Measurements from ENCODE around the gene PPP1R3G. TPM values are rescaled to one million over a fixed set of nuclear protein-coding genes. Genes with fewer than 3 reads are reported as not detected.
A peak's percentile ranks its signal among the peaks of the same experiment; 100 is the strongest.
"Not testable (repeated sequence)": the region's sequence is repeated elsewhere in the genome, so short reads cannot be mapped to it uniquely, and the experiment has no call there.

Gene PPP1R3G
- total RNA-seq, 1 donor from 2014 or later, result 0.05 TPM

DNA sequence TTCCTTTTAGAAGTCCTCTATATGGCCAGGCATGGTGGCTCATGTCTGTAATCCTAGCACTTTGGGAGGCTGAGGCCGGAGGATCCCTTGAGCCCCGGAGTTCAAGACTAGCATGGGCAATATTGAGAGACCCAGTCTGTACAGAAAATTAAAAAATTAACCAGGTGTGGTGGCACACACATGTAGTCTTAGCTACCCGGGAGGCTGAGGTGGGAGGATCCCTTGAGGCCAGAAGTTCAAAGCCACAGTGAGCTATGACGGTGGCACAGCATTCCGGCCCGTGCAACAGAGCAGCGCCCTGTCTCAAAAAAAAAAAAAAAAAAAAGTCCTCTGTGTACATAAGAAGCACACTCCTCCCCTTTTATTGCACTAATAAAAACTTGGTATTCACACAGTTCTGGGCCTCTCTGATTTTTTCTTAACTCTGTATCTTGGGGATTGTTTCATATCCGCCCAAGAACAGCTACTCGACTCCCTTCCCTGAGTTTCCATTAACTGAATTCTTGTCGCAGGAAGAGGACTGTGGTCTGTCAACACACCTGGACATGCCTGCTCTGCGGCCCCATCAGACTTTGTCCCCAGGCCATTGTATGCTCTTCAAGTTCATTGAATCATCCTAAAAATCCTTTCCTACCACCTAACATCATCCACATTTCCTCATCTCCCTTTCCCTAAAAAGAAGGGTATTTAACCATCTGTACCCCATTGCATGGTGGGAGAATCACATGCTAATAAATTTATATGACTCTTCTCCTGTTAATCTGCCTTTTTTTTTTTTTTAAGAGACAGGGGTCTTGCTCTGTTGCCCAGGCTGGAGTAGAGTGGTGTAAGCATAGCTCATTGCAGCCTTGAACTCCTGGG is 25.9 kb upstream of the PPP1R3G start:
- Mint-ChIP-seq H3K4me3 (no peak overlapping the region), H3K27me3 (peaks cover 10% of the 10 kb centered on the region), H3K27ac (no peak overlapping the region), H3K36me3 (ENCODE audit: low read depth) (no peaks in the 10 kb centered on the region), H3K9me3 (no peaks in the 10 kb centered on the region), H3K4me1 (no peaks in the 10 kb centered on the region)
- DNase-seq, result no peak
- intact Hi-C loops (cut with micrococcal nuclease), result no loop called here

DNA sequence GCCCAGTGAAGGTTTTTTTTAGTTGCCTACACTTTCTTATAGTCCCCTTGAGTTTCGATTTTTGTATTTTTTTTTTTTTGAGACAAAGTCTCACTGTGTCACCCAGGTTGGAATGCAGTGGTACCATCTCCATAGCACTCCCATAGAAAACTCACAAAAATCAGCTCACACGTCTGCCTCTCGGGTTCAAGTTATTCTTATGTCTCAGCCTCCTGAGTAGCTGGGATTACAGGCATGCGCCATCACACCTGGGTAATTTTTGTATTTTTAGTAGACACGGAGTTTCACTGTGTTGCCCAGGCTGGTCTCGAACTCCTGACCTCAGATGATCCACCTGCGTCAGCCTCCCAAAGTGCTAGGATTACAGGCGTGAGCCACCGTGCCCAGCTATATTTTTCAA is 24.7 kb upstream of the PPP1R3G start:
- H3K36me3 Mint-ChIP-seq (ENCODE audit: low read depth); H3K4me3 Mint-ChIP-seq; H3K4me1 Mint-ChIP-seq; H3K27me3 Mint-ChIP-seq; H3K27ac Mint-ChIP-seq; H3K9me3 Mint-ChIP-seq; DNase-seq; intact Hi-C loops (cut with micrococcal nuclease): not testable (repeated sequence)

DNA sequence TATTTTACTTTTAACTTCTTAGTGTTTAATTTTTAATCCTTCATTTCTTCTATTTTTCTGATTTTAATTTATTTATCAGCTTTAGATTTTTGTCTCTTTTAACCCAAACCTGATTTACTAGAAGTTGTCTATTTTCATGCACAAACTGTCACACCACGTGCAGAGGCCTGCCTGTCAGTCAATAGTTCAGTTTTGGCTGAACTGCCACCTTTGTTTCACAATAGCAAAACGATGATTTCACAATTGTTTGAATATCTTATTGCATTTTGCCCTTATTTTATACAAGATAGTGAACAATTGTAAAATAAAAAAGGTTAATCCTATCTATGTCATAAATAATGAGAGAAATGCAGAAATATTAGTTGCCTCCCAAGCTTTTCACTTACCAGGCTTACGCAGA is 24.0 kb upstream of the PPP1R3G start:
- Mint-ChIP-seq H3K27ac (no peak overlapping the region), H3K27me3 (peaks cover 7% of the 10 kb centered on the region), H3K36me3 (ENCODE audit: low read depth) (no peaks in the 10 kb centered on the region), H3K9me3 (no peaks in the 10 kb centered on the region), H3K4me3 (no peak overlapping the region), H3K4me1 (no peaks in the 10 kb centered on the region)
- intact Hi-C loops (cut with micrococcal nuclease), result no loop called here
- DNase-seq, result no peak

DNA sequence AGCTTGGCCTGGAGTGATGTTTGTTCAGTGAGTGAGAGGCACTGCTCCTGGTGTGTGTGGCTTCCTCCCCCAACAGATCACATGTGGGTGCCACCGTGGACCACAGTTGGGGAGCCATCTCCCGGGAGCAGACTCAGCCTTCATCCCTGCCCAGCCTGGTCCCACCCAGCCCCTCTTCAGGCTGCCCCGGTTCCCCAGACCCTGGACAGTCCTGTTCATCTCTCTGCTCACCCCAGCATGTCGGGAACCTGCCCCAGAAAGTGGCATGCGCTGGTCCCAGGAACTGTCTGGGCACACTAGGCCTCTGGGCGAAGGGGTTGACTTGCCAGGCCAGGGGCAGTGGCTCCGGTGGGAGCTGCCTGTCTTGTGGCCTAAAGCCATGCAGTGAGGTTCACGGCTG is 21.5 kb upstream of the PPP1R3G start:
- Mint-ChIP-seq H3K9me3 (no peaks in the 10 kb centered on the region), H3K4me3 (no peak overlapping the region), H3K27ac (no peak overlapping the region), H3K36me3 (ENCODE audit: low read depth) (no peaks in the 10 kb centered on the region), H3K4me1 (no peaks in the 10 kb centered on the region), H3K27me3 (peaks cover 7% of the 10 kb centered on the region)
- intact Hi-C loops (cut with micrococcal nuclease), result no loop called here
- no peak for DNase-seq

DNA sequence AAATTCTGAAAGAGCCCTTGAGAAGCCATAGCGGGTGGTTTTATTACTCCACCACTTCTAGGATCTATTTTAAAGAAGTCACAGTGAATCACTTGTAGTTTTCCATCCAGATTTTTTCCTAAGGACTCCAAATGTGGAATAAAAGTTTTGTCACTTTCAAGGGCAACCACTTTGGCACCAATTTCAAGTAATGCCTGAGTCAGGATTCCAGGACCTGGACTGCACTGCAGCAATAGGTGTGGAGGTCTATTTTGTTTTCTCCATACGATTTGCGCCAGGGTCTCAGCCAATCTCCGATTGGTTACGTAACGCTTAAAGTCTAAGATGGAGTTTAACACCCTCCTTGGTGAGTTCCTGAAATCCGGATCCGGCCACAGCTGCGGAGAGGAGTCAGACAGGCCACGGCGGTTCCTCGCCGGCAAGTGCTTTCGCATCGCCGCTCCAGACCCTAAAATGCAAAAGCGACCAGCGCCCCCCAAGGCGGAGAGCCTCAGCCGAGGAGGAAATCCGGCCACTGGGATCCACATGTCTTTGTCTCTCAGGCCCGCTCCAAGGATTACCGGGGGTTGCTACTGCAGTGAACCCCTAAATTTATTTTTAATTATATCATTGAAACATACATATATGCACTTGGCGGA is 18.6 kb upstream of the PPP1R3G start:
- intact Hi-C loops (cut with micrococcal nuclease), result no loop called here
- H3K9me3 Mint-ChIP-seq, result no peaks in the 10 kb centered on the region
- H3K4me1 Mint-ChIP-seq, result no peaks in the 10 kb centered on the region
- no peak overlapping the region for H3K4me3 Mint-ChIP-seq
- no peak overlapping the region for H3K27ac Mint-ChIP-seq
- peaks cover 5% of the 10 kb centered on the region for H3K27me3 Mint-ChIP-seq
- no peaks in the 10 kb centered on the region for H3K36me3 Mint-ChIP-seq (ENCODE audit: low read depth)
- DNase-seq, result no peak

DNA sequence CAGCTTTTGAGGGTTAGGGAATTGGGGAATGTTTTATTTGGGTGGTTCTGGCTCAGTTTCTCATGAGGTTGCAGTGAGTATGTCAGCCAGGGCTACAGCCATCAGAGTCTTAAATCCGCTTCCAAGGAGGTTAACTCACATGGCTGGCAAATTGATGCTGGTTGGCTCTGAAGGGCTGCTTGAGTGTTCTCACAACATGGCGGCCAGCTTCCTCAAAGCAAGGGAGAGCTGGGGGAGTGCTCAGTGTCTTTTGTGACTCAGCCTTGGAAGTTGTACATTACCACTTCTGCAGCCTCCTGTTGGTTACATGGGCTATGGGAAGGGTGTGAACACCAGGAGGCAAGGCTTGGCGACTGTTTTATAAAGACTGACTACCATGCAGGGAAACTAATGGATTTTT is 17.8 kb upstream of the PPP1R3G start:
- Mint-ChIP-seq H3K27ac (no peak overlapping the region), H3K27me3 (peaks cover 5% of the 10 kb centered on the region), H3K9me3 (no peaks in the 10 kb centered on the region), H3K4me3 (no peak overlapping the region), H3K4me1 (peaks cover 2% of the 10 kb centered on the region), H3K36me3 (ENCODE audit: low read depth) (no peaks in the 10 kb centered on the region)
- intact Hi-C loops (cut with micrococcal nuclease), result no loop called here
- DNase-seq, result no peak

DNA sequence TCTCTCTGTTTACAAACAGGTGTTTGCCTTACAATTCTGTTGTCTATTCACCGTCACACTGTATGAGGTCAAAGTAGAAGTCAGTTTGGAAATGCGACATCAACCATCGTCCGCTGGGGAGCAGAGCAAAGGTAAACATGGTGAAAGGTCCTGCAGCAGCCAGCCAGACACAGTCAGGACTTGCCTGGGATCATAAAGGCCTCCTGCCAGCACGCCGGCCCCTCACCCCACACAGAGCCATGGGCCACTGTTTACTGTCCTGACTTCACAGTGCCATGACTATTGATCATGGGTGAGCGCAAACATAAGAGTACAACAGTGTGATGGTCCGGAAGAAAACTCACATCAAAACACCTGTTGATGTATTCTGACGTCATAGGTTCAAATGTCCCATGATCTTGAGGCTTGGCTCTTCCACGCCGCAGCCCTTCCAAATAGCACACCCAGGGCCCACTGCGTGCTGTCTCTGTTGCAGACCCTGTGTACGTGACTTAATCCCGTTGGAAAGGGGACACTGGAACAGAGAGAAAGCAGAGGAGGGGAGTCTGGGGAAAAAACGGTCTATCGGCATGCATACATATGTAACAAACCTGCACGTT is 16.9 kb upstream of the PPP1R3G start:
- Mint-ChIP-seq H3K4me3 (no peak overlapping the region), H3K27me3 (peaks cover 3% of the 10 kb centered on the region), H3K9me3 (no peaks in the 10 kb centered on the region), H3K27ac (no peak overlapping the region), H3K36me3 (ENCODE audit: low read depth) (no peaks in the 10 kb centered on the region), H3K4me1 (peaks cover 4% of the 10 kb centered on the region)
- intact Hi-C loops (cut with micrococcal nuclease), result no loop called here
- no peak for DNase-seq

DNA sequence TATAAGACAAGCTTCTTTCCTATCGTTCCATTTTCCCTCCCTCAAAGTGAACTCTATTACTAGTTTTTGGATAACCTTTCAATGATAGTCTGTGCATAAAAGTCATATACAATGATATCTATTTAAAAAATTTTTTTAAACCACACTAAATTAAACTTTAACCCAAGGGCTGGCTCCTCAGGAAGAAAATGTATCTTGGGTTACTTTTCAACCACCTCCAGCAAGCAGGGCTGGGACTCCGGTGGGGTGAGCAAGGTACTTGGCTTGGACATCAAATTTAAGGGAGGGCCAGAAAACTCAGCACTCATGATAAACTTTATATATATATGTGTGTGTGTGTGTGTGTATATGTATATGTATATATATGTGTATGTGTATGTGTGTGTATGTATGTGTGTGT is 13.9 kb upstream of the PPP1R3G start:
- no peaks in the 10 kb centered on the region for H3K9me3 Mint-ChIP-seq
- no peak overlapping the region for H3K27ac Mint-ChIP-seq
- peaks cover 4% of the 10 kb centered on the region for H3K4me1 Mint-ChIP-seq
- peaks cover 12% of the 10 kb centered on the region for H3K27me3 Mint-ChIP-seq
- no peak overlapping the region for H3K4me3 Mint-ChIP-seq
- no peak for DNase-seq
- intact Hi-C loops (cut with micrococcal nuclease), result no loop called here
- H3K36me3 Mint-ChIP-seq (ENCODE audit: low read depth), result no peaks in the 10 kb centered on the region

DNA sequence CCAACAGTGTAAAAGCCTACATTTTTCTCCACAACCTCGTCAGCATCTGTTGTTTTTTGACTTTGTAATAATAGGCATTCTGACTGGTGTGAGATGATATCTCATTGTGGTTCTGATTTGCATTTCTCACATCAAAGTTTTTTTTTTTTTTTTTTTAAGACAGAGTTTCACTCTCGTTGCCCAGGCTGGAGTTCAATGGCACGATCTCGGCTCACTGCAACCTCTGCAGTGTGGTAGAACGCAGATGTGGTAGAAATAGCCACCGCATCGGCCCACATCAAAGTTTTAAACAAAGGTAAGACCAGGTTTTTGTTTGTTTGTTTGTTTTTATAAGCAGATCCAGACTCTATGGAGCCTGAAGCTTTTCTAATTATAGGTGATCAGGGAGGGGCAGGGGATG is 12.7 kb upstream of the PPP1R3G start:
- DNase-seq, result peak; percentile 61
- H3K36me3 Mint-ChIP-seq (ENCODE audit: low read depth), result no peaks in the 10 kb centered on the region
- intact Hi-C loops (cut with micrococcal nuclease), result no loop called here
- no peak overlapping the region for H3K4me3 Mint-ChIP-seq
- H3K4me1 Mint-ChIP-seq, result peaks cover 4% of the 10 kb centered on the region
- H3K27ac Mint-ChIP-seq, result no peak overlapping the region
- H3K9me3 Mint-ChIP-seq, result no peaks in the 10 kb centered on the region
- H3K27me3 Mint-ChIP-seq, result peaks cover 21% of the 10 kb centered on the region

DNA sequence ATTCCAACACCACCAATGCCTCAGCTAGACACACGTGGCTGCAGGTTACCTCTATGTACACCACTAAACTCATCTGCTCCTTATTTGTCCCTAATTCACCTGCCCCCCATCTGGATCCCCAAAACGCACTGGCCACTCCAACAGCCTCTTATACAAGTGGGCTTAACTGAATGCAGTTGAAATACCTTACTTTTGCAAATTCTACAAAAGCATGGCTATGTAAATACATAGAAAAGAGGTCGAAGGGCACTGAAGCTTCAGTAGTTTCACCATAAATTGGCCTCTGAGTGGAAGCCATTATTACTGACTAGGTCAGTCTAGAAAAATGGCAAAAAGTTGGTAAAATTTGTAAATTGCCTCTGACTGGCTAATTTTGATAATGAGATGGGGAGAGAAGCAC is 11.1 kb upstream of the PPP1R3G start:
- Mint-ChIP-seq H3K4me1 (peaks cover 4% of the 10 kb centered on the region), H3K36me3 (ENCODE audit: low read depth) (no peaks in the 10 kb centered on the region), H3K4me3 (no peak overlapping the region), H3K9me3 (no peaks in the 10 kb centered on the region), H3K27me3 (peaks cover 24% of the 10 kb centered on the region), H3K27ac (no peak overlapping the region)
- intact Hi-C loops (cut with micrococcal nuclease), result no loop called here
- DNase-seq, result no peak

DNA sequence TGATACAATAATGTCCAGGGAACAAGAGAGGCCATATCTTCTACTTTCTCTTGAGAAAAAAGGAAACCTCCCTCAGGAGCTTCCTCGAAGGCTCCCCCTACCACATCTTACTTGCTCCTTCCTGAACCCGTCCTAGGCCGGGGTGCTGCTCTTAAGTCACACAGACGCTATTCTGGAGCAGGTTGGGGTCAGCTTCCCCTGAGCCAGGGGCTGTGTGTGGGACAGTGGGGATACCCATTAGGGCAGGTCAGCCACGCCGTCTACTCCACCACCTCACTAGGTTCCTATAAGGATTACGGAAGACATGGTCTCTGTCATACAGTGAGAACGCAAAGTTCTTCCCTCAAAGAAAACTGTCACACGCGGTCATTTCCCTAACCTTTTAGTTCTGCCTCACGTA is 8.2 kb upstream of the PPP1R3G start:
- DNase-seq, result no peak
- Mint-ChIP-seq H3K9me3 (no peaks in the 10 kb centered on the region), H3K4me1 (peaks cover 3% of the 10 kb centered on the region), H3K27ac (no peak overlapping the region), H3K27me3 (peaks cover 43% of the 10 kb centered on the region), H3K36me3 (ENCODE audit: low read depth) (no peaks in the 10 kb centered on the region), H3K4me3 (no peak overlapping the region)
- intact Hi-C loops (cut with micrococcal nuclease), result no loop called here

DNA sequence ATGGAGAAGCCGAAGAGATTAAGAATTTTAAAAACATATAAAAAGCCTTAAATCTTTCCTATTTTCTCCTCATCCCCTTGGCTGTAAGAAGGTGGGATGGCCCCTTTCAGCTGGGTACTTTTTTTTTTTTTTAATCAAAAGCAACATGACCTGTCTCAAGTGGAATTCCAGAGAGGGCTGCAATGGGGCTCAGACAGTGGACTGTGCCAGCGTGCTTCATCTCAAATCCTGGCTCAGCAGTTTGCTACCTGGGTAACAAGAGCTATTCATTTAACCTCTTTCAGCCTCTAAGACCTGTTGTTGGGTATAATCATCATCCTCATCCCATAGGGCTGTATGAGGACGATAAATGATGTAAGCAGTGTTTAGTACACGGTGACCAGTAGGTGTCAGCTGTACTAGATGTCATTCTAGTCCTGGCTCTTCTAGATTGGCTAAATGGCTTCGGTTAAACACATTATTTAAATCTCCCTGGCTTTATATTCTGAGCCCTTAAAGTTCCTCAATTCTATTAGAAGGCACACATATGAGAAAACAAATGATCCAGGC is 6.9 kb upstream of the PPP1R3G start:
- Mint-ChIP-seq H3K4me1 (no peaks in the 10 kb centered on the region), H3K36me3 (ENCODE audit: low read depth) (no peaks in the 10 kb centered on the region), H3K4me3 (no peak overlapping the region), H3K27ac (no peak overlapping the region), H3K9me3 (no peaks in the 10 kb centered on the region), H3K27me3 (peaks cover 52% of the 10 kb centered on the region)
- no peak for DNase-seq
- intact Hi-C loops (cut with micrococcal nuclease), result no loop called here

DNA sequence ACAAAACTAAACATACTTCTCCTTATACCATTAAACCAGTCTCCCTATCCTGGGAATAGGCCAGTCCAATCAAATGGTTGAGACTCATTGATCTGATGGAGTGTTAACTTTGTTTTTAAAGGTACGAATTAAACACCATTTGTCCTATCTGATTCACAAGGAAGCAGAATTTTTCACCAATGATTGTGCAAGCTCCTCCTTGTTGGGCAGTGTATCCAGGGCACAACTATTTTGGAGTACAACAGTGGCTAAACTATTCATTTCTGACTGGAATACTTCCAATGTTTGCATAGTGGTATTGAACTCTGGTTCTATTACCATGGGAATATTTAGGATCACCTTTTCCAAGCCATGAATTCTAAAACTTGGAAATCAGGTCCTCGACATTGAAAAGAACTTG is 5.4 kb upstream of the PPP1R3G start:
- H3K27me3 Mint-ChIP-seq, result peaks cover 55% of the 10 kb centered on the region
- no peaks in the 10 kb centered on the region for H3K36me3 Mint-ChIP-seq (ENCODE audit: low read depth)
- H3K4me1 Mint-ChIP-seq, result peaks cover under 1% of the 10 kb centered on the region
- H3K4me3 Mint-ChIP-seq, result no peak overlapping the region
- H3K27ac Mint-ChIP-seq, result no peak overlapping the region
- intact Hi-C loops (cut with micrococcal nuclease), result loop anchor here (10.0 kb wide), 1 partner anchor 925 kb away; the partner anchor contains the start of gene NRN1
- no peaks in the 10 kb centered on the region for H3K9me3 Mint-ChIP-seq
- DNase-seq, result no peak

DNA sequence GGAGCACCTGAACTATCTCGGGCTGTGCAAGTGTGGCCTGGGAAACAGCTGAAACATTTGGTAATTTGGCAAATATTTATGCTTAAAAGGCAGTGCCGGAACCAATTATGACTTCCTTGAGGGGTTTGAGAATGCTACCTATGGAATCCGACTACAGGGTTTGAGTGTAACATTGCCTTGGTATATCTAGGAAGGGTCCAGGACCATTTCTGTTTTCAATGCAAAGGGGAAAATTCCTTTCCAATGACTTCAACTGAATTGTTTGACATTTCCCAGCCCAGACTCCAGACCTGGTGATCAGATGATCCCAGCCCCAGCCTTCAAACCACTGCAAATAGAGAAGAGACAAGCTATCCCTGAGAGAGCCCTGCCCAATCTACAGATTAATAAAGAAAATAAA is 4.6 kb upstream of the PPP1R3G start:
- Mint-ChIP-seq H3K4me1 (peaks cover 2% of the 10 kb centered on the region), H3K36me3 (ENCODE audit: low read depth) (no peaks in the 10 kb centered on the region), H3K4me3 (no peak overlapping the region), H3K9me3 (no peaks in the 10 kb centered on the region), H3K27me3 (peaks cover 50% of the 10 kb centered on the region), H3K27ac (no peak overlapping the region)
- intact Hi-C loops (cut with micrococcal nuclease), result loop anchor here (10.0 kb wide), 1 partner anchor 924 kb away; the partner anchor contains the start of gene NRN1
- no peak for DNase-seq
